Hematopoietic multipotent progenitor cell treated with erythropoietin and hydrocortisone succinate and interleukin-3 and kit ligand, for 17 days (in vitro differentiated cells): ENCODE measurements around the gene RNF149.
"Not testable (repeated sequence)": the region's sequence is repeated elsewhere in the genome, so short reads cannot be mapped to it uniquely, and the experiment has no call there.

Experiments used
- DNase-seq: peaks from one replicate; pipeline ENCODE4 v3.0.0-alpha.2; 2015; ENCODE audit warnings: low spot score

The RNF149 gene

DNA sequence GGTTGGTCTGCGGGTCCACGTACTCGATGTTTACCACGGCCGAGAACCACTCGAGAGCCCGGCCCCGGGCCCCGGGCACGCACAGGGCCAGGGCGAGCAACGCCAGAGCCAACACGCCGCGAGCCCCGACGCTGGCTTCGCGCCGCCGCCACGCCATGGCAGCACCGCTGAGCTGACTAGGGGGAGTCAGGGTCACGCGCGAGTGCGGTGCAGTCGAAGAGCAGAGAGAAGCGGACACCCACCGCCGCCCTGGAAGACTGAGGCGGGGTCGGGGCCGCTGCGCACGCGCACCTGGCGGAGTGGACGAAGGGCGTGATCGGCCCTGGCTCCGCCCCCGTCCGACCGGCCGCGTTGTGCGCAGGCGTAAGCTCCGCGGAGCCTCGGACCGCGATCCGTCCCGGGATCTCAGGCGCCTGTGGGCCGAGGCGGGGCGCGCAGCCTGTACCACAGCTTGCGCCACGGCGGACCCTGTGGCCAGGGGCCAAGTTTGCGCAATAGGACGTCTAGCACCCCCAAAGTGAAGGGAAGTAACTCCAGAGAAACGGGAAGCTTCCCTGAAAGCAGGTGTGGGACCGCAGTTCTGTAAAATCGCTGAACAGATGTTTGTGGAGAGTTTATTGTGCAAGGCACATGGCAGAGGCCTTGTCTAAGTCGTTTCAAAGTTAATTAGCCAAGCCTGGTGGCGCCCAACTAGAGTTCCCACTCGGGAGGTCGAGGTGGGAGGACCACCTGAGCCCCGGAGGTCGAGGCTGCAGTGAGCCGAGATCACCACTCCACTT lies at the start of gene RNF149:
TSS of gene RNF149 (minus strand) at position 270 of the 779 bp plus-strand sequence. CDS start at position 157, 113 bp downstream.
- peak; percentile 93 for DNase-seq

- no peak for DNase-seq
Observed at GRCh38 chr2:101357376-101357775, 48.9 kb upstream of the RNF149 start.

DNA sequence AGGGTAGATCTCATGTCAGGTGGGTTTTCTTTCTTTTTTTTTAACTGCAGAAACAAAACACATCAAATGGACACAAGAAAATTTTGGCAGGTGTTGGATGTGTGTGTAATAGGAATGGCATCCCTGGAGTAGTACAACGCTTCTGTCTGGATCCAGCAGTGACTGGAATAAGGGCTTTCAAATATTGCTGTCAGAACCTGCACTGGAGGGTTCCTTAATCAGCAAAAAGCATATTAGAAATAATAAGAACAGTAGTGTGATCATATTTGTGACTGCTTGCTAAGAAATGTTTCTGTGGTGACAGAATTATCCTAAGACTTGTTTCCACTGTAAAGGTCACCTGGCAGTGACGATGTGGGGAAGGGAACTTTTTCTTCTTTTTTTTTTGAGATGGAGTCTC lies 48.0 kb upstream of the RNF149 start:
- no peak for DNase-seq

- no peak for DNase-seq
Observed at GRCh38 chr2:101356055-101356454, 47.6 kb upstream of the RNF149 start.

GRCh38 chr2:101355401-101356054 lies 47.0 kb upstream of the RNF149 start:
- no peak for DNase-seq

DNA sequence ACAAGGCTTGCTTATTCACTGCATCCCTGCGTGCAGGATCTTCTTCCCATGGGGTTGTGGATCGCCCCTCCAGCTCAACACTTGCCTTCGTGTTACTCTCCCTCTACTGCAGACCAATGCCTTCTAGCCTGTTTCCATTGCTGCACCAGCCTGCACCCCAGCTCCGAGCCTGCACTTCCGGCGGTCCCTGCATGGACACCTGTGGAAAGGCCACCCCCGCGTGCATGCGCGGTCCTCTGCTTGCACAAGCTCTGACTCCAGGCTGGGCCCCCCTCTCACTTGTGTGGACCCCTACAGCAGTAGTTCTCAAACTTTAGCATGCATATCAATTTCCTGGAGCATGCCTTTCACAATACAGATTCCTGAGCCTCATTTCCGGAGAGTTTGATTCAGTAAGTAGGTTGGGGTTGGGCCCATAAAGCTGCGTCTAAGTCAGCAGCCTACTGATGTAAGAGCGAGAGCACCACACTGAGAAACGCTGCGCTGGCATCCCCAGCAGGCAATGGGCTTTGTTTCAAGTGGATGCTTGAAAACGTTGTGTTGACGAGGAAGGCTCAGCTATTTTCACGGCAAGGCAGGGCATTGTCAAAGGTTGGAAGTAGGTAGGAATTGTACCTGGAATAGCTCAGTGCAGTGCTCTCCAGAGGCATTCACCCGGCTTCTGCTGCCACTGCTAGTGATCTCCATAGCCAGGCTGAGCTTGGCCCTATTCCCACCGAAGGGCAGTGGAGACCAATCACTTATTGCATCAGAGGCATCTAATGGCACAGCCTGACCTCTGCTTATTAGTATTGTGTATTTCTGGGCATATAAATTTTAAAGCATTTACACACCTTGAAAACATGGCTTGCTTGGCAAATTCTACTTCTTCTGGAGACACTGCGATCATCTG lies 46.2 kb upstream of the RNF149 start:
- DNase-seq, result no peak

DNA sequence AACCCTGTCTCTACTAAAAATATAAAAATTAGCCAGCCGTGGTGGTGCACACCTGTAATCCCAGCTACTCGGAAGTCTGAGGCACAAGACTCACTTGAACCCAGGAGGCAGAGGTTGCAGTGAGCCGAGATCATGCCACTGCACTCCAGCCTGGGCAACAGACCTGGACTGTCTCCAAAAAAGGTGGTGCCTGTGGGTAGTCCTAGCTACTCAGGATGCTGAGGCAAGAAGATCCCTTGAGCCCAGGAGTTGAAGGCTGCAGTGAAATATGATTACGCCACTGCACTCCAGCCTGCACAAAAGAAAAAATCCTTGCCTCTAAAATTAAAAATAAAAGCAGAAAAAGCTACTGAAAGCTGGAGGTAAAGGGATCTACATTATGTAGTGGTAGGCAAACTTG lies 44.1 kb upstream of the RNF149 start:
- not testable (repeated sequence) for DNase-seq

GRCh38 chr2:101351207-101351606 lies 42.7 kb upstream of the RNF149 start:
- DNase-seq, result no peak

- no peak for DNase-seq
Observed at GRCh38 chr2:101349893-101350662, 41.6 kb upstream of the RNF149 start.

DNA sequence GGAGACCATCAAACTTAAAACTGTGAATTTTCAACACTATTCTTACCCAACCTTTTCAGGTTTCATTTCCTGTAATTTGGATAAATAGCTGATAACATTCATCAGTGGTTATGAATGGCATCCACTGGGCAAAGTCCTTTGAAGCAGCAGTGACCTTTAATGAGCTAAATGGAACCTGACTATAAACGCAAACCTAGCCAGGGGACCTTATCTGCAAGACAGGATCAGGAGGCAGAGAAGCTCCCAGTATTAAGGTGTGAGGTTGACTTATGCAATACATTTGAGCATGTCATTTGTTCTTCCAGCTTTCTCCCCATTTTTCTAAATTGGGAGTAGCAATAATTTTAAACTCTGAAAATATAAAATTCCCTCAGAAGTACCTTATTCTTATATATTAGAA lies 40.4 kb upstream of the RNF149 start:
- no peak for DNase-seq

- no peak for DNase-seq
Observed at GRCh38 chr2:101346909-101347308, 38.4 kb upstream of the RNF149 start.

DNA sequence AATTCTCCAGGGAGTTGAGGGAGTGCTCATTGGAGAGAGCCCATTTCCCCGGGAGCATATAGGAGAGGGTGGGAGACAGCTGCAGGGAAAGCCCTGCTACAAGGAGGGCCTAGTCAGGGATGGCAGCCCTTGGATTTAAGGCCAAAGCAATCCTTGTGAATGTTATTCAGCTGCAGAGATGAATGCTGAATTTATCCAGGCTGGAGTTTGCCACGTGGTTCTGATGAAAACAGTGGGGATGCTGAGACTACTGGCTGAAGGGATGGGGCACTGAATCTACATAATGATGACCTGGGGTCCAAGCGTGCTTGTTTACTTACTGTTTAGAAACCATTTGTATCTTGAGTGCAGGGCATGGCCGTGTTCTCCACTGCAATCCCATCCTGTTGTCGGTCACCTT lies 35.6 kb upstream of the RNF149 start:
- no peak for DNase-seq

GRCh38 chr2:101342625-101343008 lies 34.1 kb upstream of the RNF149 start:
- DNase-seq, result no peak

GRCh38 chr2:101341901-101342624 lies 33.6 kb upstream of the RNF149 start:
- DNase-seq, result peak; percentile 63

- DNase-seq, result no peak
Observed at GRCh38 chr2:101341421-101341820, 32.9 kb upstream of the RNF149 start.

GRCh38 chr2:101340141-101340551 lies 31.6 kb upstream of the RNF149 start:
- DNase-seq, result no peak

GRCh38 chr2:101339266-101339880 lies 30.9 kb upstream of the RNF149 start:
- DNase-seq, result no peak

GRCh38 chr2:101337877-101338276 lies 29.4 kb upstream of the RNF149 start:
- DNase-seq, result no peak

- no peak for DNase-seq
Observed at GRCh38 chr2:101332885-101333766, 24.6 kb upstream of the RNF149 start.

- no peak for DNase-seq
Observed at GRCh38 chr2:101331202-101331601, 22.7 kb upstream of the RNF149 start.
